Endodermal cell (in vitro differentiated cells): ENCODE results near the gene HNRNPAB. TPM values are rescaled to one million over a fixed set of nuclear protein-coding genes. Genes with fewer than 3 reads are reported as not detected.
A peak's percentile ranks its signal among the peaks of the same experiment; 100 is the strongest.

Experiments
- DNase-seq: peaks from one replicate; pipeline ENCODE4 v3.0.0-alpha.2; 2017
- H3K27ac ChIP-seq: 2 replicates; pipeline ENCODE4 v1.5.1; 2013; ENCODE audit warnings: mild to moderate bottlenecking, low read depth, low read length, moderate library complexity
- H3K27me3 ChIP-seq: 2 replicates; pipeline ENCODE4 v1.6.1; 2013; ENCODE audit warnings: mild to moderate bottlenecking, low read length, moderate library complexity; ENCODE audit not compliant: insufficient read depth, control insufficient read depth, poor library complexity, severe bottlenecking
- H3K36me3 ChIP-seq: 2 replicates; pipeline ENCODE4 v1.7.0; 2013; ENCODE audit warnings: mild to moderate bottlenecking, low read length, moderate library complexity; ENCODE audit not compliant: control insufficient read depth, insufficient read depth
- H3K4me1 ChIP-seq: one replicate; pipeline ENCODE4 v1.7.0; 2013; ENCODE audit warnings: low read length; ENCODE audit not compliant: control insufficient read depth, insufficient read depth
- H3K4me3 ChIP-seq: 2 replicates; pipeline ENCODE4 v1.5.1; 2013; ENCODE audit warnings: mild to moderate bottlenecking, low read length, moderate library complexity
- H3K9ac ChIP-seq: 2 replicates; pipeline ENCODE4 v1.6.1; 2013; ENCODE audit warnings: mild to moderate bottlenecking, low read length, moderate library complexity; ENCODE audit not compliant: poor library complexity, severe bottlenecking; ENCODE audit errors: extremely low read depth
- H3K9me3 ChIP-seq: 2 replicates; pipeline ENCODE4 v1.6.1; 2013; ENCODE audit warnings: mild to moderate bottlenecking, low read length, moderate library complexity; ENCODE audit not compliant: control insufficient read depth
- H3K27ac Mint-ChIP-seq: 2 replicates; pipeline ENCODE4 v1.8.0; 2020; ENCODE audit warnings: mixed read lengths
- H3K27me3 Mint-ChIP-seq: 2 replicates; pipeline ENCODE4 v1.8.0; 2021; ENCODE audit warnings: mild to moderate bottlenecking, mixed read lengths; ENCODE audit not compliant: insufficient read depth
- H3K36me3 Mint-ChIP-seq: 2 replicates; pipeline ENCODE4 v1.8.0; 2020; ENCODE audit warnings: low read depth, mixed read lengths
- H3K4me1 Mint-ChIP-seq: 2 replicates; pipeline ENCODE4 v1.8.0; 2020; ENCODE audit warnings: mixed read lengths
- H3K4me3 Mint-ChIP-seq: 2 replicates; pipeline ENCODE4 v1.8.0; 2020; ENCODE audit warnings: mild to moderate bottlenecking, moderate library complexity, mixed read lengths
- H3K9me3 Mint-ChIP-seq: 2 replicates; pipeline ENCODE4 v1.8.0; 2020; ENCODE audit warnings: mild to moderate bottlenecking, mixed read lengths
- CTCF ChIP-seq: fragments of 200-600 bp; sonication (generic); conservative IDR thresholded peaks from 2 replicates; pipeline ENCODE4 v1.5.0; 2021; ENCODE audit warnings: antibody characterized with exemption, mild to moderate bottlenecking
- WGBS, 2 experiments: methylation state at CpG; one replicate each; pipeline versions ENCODE4 v1.1.5 to v1.1.7; 2013; ENCODE audit warnings: missing lambda C conversion rate in 2 of 2, mixed read lengths in 1 of 2; ENCODE audit not compliant: insufficient coverage in 1 of 2, insufficient read length in 1 of 2; 5-methylcytosine and 5-hydroxymethylcytosine counted together
- total RNA-seq, 2 donors: library from RNA; stranded (reverse); fragmentation: NEBNext Ultra II Directional in 1 of 2; extraction: Animal tissue kit (Norgen Biotek cat#: 25700) in 1 of 2; gene quantifications; 2 replicates in 1 of 2; 3 replicates in 1 of 2; pipeline ENCODE4 v1.2.1, GENCODE V29; 2021

The HNRNPAB gene
- total RNA-seq, 2 donors from 2014 or later, result 343 to 353 TPM

- H3K9me3 Mint-ChIP-seq, result peaks cover 4% of the 10 kb centered on the region
- DNase-seq, result no peak
- peaks cover 9% of the 10 kb centered on the region for H3K27me3 Mint-ChIP-seq
- H3K4me3 ChIP-seq, result no peak overlapping the region
- no peak overlapping the region for H3K27ac Mint-ChIP-seq
- no peak overlapping the region for H3K9ac ChIP-seq
- H3K9me3 ChIP-seq, result no peaks in the 10 kb centered on the region
- H3K36me3 ChIP-seq, result no peaks in the 10 kb centered on the region
- H3K27ac ChIP-seq, result no peak overlapping the region
- H3K27me3 ChIP-seq, result no peaks in the 10 kb centered on the region
- peaks cover 4% of the 10 kb centered on the region for H3K4me1 Mint-ChIP-seq
- WGBS, 2 experiments, result 78 to 89% methylated on average over 6 to 12 of the region's 12 CpGs
- H3K4me3 Mint-ChIP-seq, result no peak overlapping the region
- no peaks in the 10 kb centered on the region for H3K4me1 ChIP-seq
- no peak for TF ChIP-seq CTCF
- peaks cover 2% of the 10 kb centered on the region for H3K36me3 Mint-ChIP-seq
These were observed 4.5 kb upstream of the HNRNPAB start for GRCh38 chr5:178199581-178200434.

GRCh38 chr5:178201221-178201926 lies 3.0 kb upstream of the HNRNPAB start:
- Histone ChIP-seq H3K4me3 (no peak overlapping the region), H3K36me3 (peaks cover 11% of the 10 kb centered on the region), H3K27me3 (no peaks in the 10 kb centered on the region), H3K9ac (no peak overlapping the region), H3K27ac (no peak overlapping the region), H3K9me3 (no peaks in the 10 kb centered on the region), H3K4me1 (no peaks in the 10 kb centered on the region)
- DNase-seq, result peak; percentile 18
- Mint-ChIP-seq H3K9me3 (peaks cover 4% of the 10 kb centered on the region), H3K36me3 (peaks cover 14% of the 10 kb centered on the region), H3K27ac (no peak overlapping the region), H3K4me3 (no peak overlapping the region), H3K27me3 (peaks cover 9% of the 10 kb centered on the region), H3K4me1 (peaks cover 9% of the 10 kb centered on the region)
- WGBS, 2 experiments, result 93% methylated on average over 10 to 14 of the region's 14 CpGs
- TF ChIP-seq CTCF, result no peak

- Histone ChIP-seq H3K27me3 (no peaks in the 10 kb centered on the region), H3K4me1 (no peaks in the 10 kb centered on the region), H3K9ac (no peak overlapping the region), H3K27ac (no peak overlapping the region), H3K36me3 (peaks cover 16% of the 10 kb centered on the region), H3K9me3 (no peaks in the 10 kb centered on the region), H3K4me3 (no peak overlapping the region)
- Mint-ChIP-seq H3K27ac (no peak overlapping the region), H3K9me3 (peaks cover 4% of the 10 kb centered on the region), H3K36me3 (peaks cover 19% of the 10 kb centered on the region), H3K4me1 (peaks cover 13% of the 10 kb centered on the region), H3K27me3 (peaks cover 9% of the 10 kb centered on the region), H3K4me3 (no peak overlapping the region)
- no peak for DNase-seq
- 75 to 86% methylated on average over 1 to 2 of the region's 2 CpGs for WGBS, 2 experiments
- TF ChIP-seq CTCF, result no peak
These were observed 2.5 kb upstream of the HNRNPAB start for GRCh38 chr5:178201927-178202235.
